WERI-Rb-1 (cell line): ENCODE results near the gene LPP.

Experiments
- DNase-seq: peaks from one replicate; pipeline ENCODE4 v3.0.0-alpha.2; 2020
- H3K27ac ChIP-seq: fragments of 250-450 bp; sonication (Bioruptor Pico); 2 replicates; pipeline ENCODE4 v1.5.1; 2020; ENCODE audit warnings: mild to moderate bottlenecking, moderate library complexity
- H3K27me3 ChIP-seq: fragments of 250-450 bp; sonication (Bioruptor Pico); 2 replicates; pipeline ENCODE4 v1.5.1; 2021; ENCODE audit warnings: mild to moderate bottlenecking, low read depth, moderate library complexity; ENCODE audit not compliant: insufficient read depth, severe bottlenecking
- H3K36me3 ChIP-seq: fragments of 250-450 bp; sonication (Bioruptor Pico); 2 replicates; pipeline ENCODE4 v1.5.1; 2020; ENCODE audit warnings: mild to moderate bottlenecking, moderate library complexity
- H3K4me3 ChIP-seq: 2 replicates; pipeline ENCODE4 v1.5.1; 2011; ENCODE audit warnings: low read depth, mild to moderate bottlenecking, control low read depth, low read length
- H3K9me3 ChIP-seq: fragments of 250-450 bp; sonication (Bioruptor Pico); 2 replicates; pipeline ENCODE4 v1.5.1; 2021; ENCODE audit warnings: mild to moderate bottlenecking, moderate library complexity; ENCODE audit not compliant: severe bottlenecking
- CTCF ChIP-seq: IDR thresholded peaks from 2 replicates; pipeline ENCODE4 v1.5.1; 2011; ENCODE audit warnings: low read depth, mild to moderate bottlenecking, control low read depth, inconsistent platforms, low read length

LPP gene

GRCh38 chr3:188567478-188568195, 413.7 kb downstream of the LPP start:
- no peak for DNase-seq
- H3K36me3 ChIP-seq, result no peaks in the 10 kb centered on the region
- no peak for TF ChIP-seq CTCF
- no peak overlapping the region for H3K4me3 ChIP-seq
- no peaks in the 10 kb centered on the region for H3K9me3 ChIP-seq
- H3K27ac ChIP-seq, result no peak overlapping the region
- no peaks in the 10 kb centered on the region for H3K27me3 ChIP-seq

- H3K27me3 ChIP-seq, result no peaks in the 10 kb centered on the region
- H3K27ac ChIP-seq, result no peak overlapping the region
- no peak for DNase-seq
- no peak overlapping the region for H3K4me3 ChIP-seq
- H3K9me3 ChIP-seq, result no peaks in the 10 kb centered on the region
- H3K36me3 ChIP-seq, result no peaks in the 10 kb centered on the region
- TF ChIP-seq CTCF, result no peak
Measured at GRCh38 chr3:188568736-188569135, 414.8 kb downstream of the LPP start.

- H3K9me3 ChIP-seq, result no peaks in the 10 kb centered on the region
- no peak for TF ChIP-seq CTCF
- no peaks in the 10 kb centered on the region for H3K27me3 ChIP-seq
Measured at GRCh38 chr3:188571531-188572095, 417.7 kb downstream of the LPP start.

GRCh38 chr3:188573291-188573940, 419.5 kb downstream of the LPP start:
- peak; percentile 5 for DNase-seq
- TF ChIP-seq CTCF, result no peak
- Histone ChIP-seq H3K36me3 (no peaks in the 10 kb centered on the region), H3K9me3 (no peaks in the 10 kb centered on the region), H3K27ac (no peak overlapping the region), H3K27me3 (no peaks in the 10 kb centered on the region), H3K4me3 (no peak overlapping the region)

More at GRCh38 chr3:188571531-188572095, 417.7 kb downstream of the LPP start:
- Histone ChIP-seq H3K4me3 (no peak overlapping the region), H3K36me3 (no peaks in the 10 kb centered on the region), H3K27ac (no peak overlapping the region)
- no peak for DNase-seq

- H3K27me3 ChIP-seq, result no peaks in the 10 kb centered on the region
- no peak for DNase-seq
- H3K36me3 ChIP-seq, result no peaks in the 10 kb centered on the region
- H3K27ac ChIP-seq, result no peak overlapping the region
- no peak overlapping the region for H3K4me3 ChIP-seq
- no peak for TF ChIP-seq CTCF
- no peaks in the 10 kb centered on the region for H3K9me3 ChIP-seq
Measured at GRCh38 chr3:188573956-188574355, 420.0 kb downstream of the LPP start.
